ENCODE results near the gene KCTD2.
A peak's percentile ranks its signal among the peaks of the same experiment; 100 is the strongest.

The KCTD2 gene

DNA sequence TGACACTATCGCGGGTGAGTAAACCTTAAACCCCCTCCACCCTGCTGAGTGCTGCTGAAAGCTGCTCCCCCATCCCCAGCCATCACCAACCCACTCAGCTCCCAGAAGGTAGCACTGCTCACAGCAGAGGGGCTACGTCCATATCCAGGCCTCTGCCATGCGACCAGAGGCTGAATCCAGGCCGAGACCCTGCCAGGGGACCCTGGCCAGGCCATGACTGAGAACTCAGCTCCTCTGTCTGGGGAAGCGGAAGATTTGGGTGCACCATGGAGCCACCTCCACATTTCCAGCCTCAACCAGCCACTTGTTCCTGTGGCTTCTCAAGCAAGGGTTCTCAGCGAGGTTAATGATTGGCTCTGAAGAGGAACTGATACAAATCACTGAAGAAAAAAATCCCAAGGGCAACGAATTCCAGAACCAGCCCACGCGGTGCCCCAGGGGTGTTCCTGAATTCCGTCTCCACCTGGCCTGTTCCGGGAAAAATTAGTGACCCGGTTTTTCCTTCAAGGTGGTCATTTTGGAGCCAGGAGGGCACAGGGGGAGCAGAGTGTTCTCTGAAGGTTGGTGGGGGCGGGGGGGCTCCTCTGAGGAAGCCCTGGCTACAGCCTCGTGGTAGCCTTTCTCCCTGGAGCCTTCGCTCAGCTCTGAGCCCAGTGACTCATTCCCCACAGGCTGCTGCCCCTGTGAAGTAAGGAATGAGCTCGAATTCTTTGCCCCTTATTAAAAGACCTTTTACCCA is 31.4 kb downstream of the KCTD2 start:
- DNase-seq, result no peak

DNA sequence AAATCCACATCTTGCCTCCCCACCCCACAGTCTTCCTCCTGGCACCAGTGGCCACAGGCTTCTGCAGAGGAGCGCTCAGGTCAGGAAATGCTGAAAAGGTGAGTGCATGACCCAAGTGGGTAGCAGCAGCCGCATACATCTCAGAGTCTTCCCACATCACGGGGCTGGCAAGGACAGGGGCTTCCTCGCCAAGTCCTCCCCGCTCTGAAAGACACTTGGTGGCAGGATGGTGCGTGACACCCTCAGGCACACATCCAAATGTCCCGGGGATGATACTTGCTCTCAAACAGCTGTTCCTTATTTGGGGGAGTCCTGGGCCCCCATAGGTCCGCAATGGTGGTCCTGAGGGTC is 32.0 kb downstream of the KCTD2 start:
- DNase-seq, result no peak

DNA sequence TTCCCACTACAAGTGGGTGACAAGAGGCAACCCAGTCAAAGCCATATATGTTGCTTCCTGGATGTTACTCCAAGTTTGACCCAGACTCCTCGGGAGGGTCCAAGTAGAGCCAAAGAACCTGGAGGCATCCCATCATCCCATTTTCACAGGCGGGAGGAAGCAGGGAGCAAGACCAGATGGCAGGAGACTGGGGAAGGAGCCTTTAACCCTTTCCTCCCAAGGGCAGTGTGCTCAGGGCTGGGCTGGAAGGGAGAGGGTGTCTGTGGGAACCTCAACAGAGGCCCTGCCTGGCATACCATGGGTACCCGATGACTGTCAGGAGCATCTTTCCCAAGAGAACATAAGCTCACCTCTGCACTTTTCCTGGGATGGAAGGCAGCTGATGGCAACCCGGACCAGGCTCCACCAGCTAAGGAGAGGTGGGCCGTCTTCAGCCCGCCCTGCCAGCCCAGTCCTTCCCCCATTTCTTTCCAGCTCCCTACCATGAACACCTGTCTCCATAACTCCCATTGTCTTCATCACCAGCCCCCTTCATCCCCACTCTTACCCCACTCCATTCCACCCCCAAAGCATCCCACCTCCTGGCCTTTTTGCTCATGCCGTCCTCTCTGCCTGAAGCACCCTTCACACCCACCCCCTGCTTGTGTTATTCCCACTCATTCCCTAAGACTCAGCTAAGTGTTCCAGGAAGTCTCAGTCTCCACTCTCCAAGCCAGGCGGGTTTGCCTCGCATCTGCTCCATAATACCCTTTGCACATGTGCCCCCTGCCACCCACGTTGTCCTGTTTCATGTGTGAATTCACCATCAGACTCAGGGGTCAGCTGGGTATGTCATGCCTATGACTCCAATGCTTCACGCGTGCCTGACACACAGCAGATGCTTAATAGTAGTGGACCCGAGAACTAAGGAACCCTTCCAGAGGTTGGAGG is 34.9 kb downstream of the KCTD2 start:
- DNase-seq, result no peak

DNA sequence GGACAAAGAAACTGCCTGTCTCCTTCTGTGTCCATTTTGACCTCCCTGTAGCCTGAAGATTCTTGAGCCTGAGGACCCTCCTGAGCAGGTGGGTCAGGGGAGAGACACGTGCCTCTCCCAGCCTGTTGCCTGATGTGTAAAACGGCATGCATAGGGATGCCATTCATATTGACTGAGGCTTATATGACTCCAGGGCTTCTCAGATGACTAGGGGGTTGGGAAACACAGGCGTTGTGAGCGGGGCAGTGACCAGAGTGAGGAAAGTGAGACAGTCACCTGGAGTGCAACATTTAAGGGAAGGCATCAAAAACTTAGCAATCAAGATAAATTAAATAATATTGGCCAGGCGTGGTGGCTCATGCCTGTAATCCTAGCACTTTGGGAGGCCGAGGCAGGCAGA is 35.7 kb downstream of the KCTD2 start:
- DNase-seq, result no peak

DNA sequence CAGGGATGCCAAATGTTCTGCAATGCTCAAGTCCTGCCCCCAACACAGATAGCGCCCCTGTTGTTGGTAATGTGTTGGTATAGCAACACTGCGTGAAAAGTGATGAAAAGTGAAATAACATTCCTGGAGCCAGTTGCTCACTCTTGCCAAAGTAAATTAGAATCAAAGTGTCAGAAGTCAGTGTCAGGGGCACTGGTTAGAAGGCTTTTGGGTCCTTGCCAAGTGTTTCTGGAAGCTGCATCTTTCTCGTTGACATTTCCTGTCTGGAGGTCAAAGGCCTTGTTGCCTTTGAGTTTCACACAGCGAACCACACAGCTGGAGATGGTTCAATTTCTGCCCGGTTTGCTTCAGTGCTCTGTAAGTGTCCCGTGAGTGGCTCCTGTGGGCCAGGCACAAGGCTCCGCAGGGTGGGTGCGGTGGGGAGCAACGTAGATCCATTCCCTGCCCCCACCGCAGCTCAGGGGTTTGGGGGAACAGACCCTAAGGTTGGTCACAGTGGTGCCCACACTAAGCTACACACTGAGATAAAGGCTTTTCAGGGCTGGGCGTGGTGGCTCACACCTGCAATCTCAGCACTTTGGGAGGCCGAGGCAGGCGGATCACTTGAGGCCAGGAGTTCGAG is 37.1 kb downstream of the KCTD2 start:
- no peak for DNase-seq

DNA sequence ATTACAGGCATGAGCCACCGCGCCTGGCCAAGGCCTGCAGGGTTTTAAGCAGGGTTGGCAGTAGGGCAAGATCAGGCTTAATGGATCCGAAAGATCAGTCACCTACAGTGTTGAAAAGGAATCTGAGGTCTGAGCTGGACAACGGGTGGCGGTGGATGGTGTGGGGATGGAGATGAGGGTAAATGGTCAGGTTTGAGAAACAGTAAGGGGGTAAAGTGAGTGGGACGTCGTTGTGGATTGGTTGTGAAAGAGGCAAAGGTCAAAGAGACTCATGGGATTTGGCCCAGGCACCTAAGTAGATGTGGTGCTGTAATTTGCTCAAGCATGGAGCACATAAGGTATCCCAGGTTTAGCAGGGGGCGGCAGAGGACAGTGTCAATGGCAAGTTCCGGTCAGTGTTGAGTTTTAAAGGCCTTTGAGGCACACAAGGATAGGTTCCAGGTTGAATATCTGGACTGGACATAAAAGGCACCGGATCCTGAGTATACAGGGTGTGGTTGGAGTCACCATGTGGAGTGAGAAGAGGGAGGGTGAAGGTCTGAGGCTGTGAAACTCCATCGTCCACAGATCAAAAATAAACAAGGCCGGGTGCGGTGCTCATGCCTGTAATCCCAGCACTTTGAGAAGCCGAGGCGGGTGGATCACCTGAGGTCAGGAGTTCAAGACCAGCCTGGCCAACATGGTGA is 39.6 kb downstream of the KCTD2 start:
- no peak for DNase-seq

DNA sequence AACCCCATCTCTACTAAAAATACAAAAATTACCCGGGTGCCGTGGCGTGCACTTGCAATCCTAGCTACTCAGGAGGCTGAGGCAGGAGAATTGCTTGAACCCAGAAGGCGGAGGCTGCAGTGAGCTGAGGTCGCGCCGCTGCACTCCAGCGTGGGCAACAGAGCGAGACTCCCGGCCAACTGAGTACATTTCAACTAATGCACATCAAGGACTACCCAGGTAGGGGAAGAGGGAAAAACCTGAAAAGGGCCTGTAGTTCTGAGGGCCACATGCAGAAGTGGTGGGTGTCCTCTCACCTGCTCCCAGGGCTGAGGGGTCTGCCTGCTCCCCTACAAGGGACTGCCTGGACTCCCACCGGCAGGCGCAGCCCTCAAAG is 40.1 kb downstream of the KCTD2 start:
- no peak for DNase-seq

DNA sequence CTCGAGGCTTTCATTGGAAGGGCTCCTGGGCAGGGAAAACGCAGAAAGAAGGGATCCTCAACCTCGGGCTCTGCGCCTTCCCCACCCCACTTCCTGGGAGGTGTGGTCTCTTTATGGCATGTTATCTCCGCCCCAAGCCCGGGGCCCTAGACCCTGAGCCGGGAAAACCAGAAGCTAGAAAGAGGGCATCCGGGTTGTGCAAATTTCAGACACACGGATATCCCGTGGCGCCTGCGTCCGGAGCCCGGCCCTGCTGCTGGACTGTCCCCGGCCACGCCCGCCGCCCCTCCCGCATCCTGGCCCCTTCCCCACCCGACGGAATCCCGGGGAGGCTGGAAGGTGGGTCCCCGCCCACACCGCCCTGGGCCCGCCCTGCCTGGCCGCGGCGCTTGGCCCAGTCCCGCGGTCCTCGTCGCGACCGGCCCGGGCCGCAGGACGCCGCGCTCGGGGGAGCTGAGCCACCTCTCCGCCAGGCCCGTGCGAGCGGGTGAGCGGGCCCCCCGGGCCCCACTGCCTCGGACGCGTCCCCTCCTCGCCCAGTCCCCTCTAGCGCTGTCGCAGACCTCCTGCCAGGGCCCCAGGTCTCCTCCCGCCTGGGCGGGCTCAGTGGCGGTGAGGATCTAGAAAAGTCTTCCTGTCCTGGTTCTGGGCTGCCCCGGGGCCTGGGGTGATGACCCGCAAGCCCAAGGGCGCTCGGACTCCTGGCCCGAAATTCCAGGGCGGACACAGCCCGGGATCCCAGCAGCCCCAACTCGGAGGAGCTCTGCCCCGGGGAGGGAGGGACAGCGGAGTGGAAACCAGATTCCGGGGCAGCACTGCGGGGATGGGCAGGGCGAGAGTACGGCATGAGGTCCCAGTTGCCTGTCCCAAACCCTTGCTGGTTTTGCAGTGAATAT is 40.8 kb downstream of the KCTD2 start, which contains the start of gene SLC16A5:
Gene SLC16A5, plus strand, starts transcription at position 397 of the 896 bp plus-strand sequence. CDS start 5,683 bp downstream, outside the sequence.
- DNase-seq, result peak; percentile 44

DNA sequence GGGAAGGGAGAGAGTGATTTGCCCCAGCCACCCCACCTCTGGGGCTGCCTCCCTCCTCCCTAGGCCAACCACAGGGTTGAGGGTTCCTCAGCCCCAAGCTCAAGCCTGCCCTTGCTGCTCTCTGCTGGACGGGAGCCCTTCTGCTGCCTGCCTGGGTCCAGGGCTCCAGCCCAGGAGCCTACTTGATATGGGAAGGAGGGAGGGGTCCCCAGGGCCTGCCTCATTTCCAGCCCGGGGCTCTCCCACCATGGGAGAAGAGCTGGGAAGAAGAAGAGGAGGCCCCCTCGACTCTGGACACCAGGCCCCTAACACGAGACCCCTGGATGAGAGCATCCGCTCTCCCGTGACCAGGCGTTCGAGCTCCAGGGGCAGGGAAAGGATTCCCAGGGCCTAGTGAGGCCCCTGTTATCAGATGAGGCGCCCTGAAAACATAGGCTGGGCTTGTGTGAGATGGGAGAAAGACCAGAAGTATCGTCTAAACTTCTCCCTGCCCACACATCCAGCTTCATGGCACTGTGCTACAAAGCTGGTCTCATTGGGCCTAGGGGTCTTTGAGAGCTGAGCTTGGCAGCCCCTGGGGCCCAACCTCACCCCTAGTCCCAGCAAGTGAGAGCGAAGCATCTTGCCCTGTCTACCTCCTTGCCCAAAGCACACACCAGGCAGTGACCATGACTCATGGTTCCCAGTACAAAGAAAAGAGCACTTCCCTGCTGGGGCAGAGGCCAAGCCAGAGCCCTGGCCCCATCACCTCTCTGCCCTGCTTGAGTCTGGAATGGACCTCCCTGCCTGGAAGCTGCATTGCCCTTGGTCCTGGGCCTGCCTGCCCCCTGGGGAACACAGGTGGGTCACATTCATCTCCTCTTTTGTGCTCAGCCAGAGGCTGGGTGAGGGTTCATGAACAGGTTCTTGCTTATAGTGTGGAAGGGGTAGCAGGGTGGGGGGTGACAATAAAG is 41.7 kb downstream of the KCTD2 start:
- DNase-seq, result no peak

DNA sequence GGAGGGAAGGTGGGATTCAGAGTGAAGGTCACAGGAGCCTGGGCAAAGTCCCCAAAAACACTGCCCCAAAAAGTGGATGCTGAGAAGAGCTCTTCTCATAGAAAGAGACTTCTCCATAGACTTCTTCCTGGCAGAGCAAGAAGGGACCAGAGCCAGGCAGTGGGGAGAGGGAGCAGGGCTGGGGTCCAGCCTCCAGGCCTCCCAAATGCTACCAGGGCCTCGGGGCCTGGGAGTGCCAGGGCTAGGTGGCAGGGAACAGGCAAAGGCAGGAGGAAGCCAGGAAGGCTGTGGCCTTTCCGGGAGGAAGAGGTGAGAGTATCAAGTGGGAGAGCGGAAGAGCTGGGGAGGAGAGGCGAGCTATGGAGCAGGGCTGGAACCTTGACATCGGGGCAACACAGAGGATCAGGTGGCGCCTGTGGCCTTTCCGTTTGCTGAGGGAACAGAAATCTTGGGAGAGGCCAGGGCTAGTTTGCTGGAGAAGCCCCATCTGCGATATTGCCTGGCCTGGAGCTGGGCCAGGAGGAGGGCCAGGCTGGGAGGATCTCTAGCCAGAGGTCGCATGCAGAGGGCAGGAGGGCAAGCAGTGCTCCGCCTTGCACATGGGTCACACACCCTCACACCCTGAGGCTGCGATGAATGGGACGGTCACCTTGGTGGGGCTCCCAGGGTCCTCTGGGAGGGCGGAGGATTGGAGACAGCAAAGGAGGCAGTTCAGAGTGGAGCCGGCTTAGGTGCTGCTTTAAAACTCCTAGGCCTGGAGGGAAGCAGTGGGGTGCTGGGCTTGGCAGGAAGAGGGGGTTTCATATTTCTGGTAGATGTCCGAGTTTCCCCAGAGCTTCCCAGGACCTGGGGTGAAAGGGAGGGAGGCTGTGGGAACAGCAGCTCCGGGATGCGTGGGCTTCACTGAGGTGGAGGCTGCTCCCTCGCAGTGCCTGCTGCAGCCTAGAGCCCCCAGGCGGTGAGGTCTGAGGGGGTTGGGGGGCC is 44.1 kb downstream of the KCTD2 start:
- DNase-seq, result no peak

DNA sequence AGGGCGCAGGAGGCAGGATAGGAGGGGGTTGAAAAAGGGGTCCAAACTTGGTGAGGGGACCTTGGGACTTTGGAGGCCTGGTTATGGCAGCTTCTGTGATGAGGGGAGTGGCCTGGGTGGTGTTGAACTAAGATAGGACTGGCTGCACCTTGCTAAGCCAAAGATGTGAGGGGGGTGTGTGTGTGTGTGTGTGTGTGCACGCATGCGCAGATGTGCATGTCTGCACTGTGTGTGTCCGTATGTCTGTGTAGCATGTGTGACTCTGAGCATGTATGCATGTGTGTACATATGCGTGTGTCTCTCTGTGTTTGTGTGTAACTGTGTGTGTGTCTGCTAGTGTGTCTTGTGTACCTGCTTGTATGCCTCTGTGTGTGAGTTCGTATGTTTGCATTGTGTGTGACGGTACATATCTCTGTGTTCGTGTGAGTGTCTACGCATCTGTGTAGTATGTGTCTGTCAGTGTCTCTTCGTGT is 44.9 kb downstream of the KCTD2 start:
- DNase-seq, result no peak

DNA sequence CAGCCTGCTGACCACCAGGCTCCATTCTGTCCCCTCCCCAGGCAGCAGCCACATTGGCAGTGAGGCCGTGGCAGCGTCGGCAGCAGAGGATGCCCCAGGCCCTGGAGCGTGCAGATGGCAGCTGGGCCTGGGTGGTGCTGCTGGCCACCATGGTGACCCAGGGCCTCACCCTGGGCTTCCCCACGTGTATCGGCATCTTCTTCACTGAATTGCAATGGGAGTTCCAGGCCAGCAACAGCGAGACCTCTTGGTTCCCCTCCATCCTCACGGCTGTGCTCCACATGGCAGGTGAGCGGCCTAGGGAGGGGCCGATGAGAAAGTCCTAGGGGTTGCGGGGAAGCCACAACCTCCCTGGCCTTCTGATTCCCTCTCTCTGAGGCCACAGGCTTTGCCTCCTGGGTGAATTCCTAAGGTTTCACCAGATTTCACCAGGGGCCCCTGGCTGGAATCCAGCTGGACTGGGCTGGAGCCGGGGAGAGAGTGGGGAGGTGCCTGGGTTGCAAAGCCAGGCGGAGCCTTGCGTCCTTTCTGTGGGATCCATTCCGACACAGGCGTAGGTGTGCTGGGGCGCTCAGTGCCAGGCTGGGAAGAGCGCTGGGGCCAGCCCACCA is 46.6 kb downstream of the KCTD2 start:
- DNase-seq, result no peak

DNA sequence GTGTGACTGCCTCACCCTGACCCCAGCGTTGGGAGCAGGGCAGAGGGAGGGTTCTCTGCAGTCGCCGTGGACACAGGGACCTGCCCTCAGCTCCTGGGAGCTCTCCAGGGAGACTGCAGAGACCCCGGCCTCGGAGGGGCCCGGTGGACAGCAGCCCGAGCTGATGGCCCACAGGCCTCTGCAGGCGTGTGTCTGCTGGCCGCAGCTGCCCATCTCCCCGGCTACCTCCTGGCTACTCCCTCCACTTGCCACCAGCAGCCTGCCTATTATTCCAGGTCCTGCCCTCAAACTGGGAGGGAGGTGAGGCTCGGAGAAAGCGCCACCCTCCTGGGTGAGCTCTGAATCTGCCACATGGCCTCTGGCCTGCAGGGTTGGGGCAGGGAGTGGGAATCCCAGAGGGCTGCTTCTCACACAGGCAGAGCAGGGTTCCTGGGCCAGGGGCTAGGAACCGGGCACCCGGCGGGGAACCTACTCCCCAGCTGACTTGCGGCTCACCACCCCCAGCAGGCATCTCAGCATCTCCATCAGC is 47.9 kb downstream of the KCTD2 start:
- DNase-seq, result no peak

DNA sequence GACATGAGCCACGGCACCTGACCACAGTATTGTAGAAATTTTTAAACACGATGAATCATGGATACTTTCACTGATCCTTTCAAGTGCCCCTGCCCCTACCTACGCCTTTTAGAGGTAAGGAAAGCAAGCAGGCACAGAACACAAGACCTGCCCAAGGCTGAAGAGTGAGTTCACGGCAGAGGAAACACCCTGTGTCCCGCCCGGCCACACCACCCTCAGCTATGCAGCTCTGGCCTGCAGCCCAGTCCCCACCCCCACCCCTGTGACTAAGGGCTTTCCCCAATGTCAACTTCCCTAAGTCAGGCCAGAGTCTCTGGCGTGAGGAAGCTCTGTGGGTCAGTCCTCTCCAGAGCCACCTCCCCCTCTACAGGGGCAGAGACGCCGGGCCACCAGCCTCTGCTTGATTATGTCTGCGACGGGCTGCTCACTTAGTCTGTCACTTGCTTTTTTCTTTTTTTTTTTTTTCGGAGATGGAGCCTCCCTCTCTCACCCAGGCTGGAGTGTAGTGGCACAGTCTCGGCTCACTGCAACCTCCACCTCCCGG is 49.1 kb downstream of the KCTD2 start:
- DNase-seq, result no peak

DNA sequence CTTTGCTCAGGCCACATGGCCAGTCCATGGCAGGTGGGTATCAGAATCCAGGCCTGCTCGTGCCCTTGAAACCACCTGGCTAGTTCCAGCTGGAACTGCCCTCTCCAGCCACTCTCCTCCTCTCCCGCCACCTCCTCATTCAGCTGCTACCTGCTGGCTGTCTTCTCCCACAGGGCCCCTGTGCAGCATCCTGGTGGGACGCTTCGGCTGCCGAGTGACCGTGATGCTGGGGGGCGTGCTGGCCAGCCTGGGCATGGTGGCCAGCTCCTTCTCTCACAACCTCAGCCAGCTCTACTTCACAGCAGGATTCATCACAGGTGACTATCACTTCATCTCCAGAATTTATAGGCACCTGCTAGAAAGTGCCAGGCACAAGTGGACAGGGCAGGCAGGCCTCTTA is 50.8 kb downstream of the KCTD2 start:
- DNase-seq, result no peak

DNA sequence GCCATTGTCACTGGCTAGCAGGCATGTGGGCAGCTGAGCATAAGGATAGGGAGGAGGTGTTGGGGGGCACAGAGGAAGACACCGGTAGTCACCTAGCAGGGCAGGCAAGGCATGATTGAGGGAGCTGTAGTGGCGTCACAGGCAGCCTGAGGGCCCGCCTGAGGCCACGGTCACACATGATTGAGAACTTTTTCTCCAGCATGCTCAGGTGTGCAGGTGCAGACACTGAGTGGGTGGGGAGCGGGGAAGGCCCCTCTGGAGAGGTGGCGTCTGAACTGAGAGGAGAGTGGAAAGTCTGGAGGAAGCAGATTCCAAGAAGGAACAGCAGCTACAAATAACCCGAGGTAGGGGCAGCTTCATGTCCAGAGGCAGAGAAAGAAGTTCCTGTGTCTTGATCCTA is 51.8 kb downstream of the KCTD2 start:
- no peak for DNase-seq

DNA sequence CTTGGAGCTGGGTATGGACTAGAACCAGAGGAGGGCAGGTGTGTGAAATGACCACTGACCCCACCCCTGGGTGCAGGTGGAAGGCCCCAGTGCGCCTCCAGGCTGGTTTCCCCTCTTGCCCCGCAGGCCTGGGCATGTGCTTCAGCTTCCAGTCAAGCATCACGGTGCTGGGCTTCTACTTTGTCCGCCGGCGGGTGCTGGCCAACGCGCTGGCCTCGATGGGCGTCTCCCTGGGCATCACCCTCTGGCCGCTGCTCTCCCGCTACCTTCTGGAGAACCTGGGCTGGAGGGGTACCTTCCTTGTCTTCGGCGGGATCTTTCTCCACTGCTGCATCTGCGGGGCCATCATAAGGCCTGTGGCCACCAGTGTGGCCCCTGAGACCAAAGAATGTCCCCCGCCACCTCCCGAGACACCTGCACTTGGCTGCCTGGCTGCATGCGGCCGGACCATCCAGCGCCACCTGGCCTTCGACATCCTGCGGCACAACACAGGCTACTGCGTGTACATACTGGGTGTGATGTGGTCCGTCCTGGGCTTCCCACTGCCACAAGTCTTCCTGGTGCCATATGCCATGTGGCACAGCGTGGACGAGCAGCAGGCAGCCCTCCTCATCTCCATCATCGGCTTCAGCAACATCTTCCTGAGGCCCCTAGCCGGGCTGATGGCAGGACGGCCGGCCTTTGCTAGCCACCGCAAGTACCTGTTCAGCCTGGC is 53.0 kb downstream of the KCTD2 start:
- no peak for DNase-seq

DNA sequence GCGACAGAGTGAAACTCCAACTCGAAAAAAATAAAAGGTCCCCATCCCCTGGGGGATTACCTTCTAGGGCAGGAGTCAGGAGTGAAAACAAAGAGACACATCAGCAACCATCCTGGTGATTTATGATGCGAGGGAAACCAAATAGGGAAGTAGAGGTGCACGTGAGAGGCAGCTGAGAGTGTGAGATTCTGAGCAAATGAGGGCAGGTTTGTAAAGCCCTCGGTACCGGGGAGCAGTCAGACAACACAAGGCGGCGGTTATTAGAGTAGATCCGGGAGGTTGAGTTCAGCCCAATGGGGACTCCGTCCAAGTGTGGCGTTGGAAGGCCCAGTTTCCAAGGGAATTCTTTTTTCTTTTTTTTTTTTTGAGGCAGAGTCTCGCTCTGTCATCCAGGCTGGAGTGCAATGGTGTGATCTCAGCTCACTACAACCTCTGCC is 55.4 kb downstream of the KCTD2 start:
- no peak for DNase-seq

All from stimulated activated CD4-positive, alpha-beta T cell treated with anti-CD3 and anti-CD28 coated beads, Interleukin-4, amount 100 ng/mL, for 24 hours (primary cell).